Measurements from ENCODE around the gene MYH7.

Gene MYH7

DNA sequence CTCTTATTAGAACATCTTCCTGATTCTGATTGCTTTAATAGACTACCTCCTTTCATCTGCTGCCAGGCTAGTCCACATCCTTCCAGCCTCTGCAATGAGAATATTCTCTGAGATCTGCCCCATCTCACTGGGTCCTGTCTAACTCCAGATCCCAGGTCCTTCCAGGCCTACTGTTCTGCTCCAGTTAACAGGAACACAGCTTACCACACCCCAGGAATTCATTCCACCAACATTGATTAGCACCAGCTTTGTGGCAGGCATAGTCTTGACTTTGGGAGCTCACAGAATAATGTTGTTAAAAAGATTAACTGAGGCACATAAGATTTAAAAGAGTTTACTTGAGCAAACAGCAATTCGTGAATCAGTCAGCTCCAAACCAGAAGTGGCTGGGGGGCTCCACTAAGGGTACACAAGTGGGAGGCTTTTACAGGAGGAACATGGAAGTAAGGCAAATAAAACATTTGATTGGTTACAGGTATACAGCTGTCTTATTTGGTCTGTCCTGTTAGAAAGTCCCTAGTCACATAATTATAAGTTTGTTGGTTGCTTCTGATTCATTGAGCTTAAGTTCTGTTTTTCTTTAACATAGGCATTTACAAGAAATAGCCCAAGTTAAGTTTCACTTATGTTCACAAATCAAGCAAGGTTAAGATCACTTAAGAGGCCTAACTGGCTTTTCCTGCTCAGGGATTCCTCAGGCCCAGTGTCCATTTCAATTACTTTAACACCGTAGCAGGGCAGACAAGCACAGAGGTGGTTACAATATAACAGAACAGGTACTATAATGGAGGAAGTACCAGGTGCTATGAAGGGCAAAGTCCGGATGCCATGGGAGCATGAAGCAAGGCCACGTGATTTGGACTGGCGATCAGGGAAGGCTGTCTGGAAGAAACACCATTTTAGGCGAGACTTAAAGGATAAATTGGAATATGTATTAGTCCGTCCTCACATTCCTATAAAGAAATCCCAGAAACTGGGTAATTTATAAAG lies 12.2 kb upstream of the MYH7 start:
- no peak for DNase-seq

DNA sequence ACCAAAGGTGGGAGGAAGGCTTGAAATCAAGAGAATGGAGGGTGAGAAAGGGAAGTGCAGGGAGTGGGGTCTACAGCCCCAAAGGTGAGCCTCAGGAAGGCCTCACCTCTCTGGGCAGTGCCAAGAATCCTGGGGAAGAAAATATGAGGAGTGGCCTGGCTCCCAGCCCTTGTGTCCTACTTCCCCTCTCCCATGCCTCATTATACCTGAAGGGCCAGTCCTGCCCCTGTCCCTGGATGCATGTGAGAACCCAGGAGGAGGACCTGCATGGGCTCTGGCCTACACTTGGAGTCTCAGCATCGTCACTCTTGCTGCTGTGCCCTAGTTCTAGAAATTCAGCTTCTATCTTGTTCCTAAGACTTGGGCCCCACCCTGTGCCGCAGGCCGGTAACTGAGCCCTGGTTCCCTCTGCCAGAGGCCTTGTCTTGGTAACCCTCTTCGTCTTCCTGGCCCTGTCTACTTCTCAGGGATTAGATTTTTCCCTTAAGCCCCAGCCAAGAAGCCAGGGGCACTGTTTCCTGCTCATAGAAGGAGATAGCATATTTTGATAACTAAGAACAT lies 10.9 kb upstream of the MYH7 start:
- DNase-seq = no peak

DNA sequence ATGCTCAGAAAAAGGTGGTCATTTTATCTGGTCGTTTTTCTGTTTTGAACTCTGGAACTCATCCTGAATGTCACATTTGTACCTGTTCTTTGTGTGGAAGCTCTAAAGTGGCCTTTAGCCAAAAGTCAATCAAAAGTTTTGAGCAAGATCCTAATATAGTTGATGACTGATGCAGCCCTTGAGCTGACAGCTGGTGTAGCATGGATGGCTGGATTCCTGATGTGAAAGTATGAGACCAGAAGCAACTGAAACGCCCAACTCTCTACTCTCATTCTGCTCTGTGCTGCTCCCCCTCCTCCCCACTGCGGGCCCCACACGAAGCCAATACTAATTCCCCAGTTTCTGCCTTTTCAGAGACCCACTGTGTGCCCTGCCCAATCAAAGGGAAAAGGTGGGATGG lies 10.3 kb upstream of the MYH7 start:
- DNase-seq = no peak

DNA sequence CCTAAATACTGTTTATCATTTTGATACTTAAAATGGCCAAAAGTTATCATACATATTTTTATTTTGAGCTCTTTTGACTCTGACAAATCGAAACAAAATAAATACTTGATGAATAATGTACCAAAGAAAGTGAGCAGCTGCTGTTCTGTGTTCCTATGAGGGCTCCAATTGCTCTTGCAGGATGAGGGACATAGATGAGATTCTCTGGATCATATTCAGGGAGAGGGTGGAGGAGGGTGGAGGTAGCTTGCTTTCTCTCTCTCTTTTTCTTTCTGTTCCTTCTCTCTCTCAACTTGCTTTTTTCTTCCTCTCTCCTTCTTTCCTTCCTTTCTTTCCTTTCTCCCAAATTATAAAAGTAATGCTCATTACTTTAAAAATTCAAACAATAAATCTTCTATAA lies 8.9 kb upstream of the MYH7 start:
- DNase-seq = no peak

DNA sequence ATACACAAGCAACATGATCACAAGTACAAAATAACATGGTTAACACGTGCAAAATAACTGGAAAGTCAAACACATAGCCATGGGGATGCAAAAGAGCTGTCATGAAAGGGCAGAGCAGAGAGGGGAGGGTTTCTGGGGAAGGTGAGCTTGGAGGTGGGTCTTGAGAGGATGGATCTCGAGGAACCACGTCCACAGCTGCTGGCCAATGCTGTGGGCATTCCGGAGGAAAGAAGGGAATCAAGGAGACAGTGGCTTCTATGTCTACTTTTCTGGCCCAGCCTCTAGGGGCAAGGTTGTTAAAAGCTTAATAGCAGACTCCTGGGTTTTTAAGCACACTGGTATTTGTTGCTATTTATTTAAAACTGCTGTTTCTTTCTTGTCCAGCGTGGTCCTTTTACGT lies 8.4 kb upstream of the MYH7 start:
- DNase-seq = no peak

DNA sequence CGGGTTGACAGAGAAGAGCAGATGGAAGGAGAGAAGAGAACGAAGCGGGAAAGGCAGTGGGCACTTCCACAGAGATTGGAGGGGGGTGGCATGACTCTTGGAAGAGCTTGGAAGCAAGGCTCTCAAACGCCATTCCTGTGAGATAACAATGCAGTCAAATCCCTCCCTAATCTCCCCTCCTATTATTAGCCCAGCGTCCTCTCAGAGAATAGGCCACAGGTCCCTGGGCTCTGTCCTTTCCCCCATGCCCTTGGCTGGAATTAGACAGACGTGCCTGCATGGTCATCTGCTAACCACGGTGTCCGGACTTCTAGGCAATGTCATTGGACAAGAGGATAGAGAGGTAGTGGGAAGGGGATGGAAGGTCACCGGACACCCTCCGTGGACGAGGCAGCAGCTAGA lies 8.0 kb upstream of the MYH7 start:
- no peak for DNase-seq

DNA sequence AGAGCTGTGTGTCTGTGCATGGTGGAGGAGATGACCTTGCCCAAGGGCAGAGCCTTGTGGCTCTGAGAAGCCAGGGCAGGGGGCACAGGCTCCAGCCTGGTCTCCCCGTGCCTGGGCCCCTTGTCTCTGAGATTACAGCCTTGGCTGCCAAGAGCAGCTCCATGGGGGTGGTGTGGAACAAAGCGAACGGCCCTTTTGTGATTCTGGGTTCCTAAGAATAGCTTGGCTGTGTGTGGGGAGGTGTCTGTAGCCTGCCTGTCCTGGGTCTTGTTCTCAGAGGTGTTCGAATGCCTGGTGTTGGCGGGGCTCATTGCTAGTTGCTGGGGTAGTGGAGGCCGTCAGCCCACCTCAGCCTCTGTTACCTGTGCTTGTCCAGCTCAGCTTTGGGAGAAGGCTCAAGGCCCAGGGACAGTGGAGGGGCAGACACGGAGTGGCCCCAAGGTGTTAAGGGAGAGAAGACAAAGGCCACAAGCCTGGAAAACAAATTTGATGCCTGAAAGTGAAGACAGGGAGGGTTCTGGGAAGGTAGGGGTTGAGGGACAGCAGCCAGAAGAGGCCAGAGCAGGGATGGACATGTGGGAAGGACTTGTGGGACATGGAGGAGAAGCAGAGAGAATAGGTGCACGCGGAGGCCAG lies 7.4 kb upstream of the MYH7 start:
- no peak for DNase-seq

DNA sequence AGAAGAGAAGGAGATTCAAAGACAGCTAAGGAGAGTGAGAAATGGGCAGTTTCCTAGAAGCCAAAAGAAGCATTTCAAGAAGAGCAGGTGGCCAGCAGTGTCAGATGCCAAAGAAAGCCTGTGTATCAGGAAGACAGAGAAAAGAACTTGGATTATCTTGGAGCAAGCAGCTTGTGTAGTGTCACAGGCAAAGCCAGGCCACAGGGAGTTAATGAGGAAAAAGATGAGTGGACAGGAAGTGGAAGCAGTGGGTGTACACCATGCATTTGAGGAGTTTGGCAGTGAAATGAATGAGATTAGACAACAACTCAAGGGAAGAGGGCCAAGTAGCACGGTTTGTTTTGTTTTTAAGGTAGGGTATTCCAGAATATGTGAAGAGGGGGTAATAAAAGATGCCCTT lies 5.6 kb upstream of the MYH7 start:
- DNase-seq = no peak

DNA sequence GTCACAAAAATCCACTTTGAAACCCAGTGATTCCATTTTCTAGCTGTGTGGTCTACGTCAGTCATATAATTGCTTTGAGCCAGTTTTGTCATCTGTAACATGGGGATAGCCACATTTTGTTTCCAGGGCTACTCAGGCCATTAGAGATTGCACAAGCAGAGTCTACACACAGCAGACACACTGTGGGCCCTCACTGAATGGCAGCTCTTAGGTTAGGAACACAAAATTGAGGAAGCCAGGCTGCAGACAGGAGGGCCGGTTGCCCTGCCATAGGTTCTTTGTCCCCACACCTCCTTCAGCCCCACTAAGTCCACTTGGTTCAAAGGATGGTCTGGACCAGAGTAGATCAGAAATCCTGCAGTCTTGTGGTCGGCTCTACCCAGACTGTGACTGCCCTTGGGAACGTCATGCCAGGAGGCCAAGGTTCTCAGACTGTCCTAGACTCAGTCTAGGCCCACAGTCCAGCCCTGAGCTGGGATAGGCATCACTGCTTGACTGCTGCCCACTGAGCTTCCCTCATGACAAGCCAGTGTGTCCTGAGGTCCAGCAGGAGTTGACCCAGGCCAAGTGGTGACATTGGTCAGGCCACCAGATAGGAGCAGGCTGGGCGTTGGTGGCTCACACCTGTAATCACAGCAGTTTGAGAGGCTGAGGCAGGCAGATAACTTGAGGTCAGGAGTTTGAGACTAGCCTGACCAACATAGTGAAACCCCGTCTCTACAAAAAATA lies 3.8 kb upstream of the MYH7 start:
- DNase-seq = no peak

DNA sequence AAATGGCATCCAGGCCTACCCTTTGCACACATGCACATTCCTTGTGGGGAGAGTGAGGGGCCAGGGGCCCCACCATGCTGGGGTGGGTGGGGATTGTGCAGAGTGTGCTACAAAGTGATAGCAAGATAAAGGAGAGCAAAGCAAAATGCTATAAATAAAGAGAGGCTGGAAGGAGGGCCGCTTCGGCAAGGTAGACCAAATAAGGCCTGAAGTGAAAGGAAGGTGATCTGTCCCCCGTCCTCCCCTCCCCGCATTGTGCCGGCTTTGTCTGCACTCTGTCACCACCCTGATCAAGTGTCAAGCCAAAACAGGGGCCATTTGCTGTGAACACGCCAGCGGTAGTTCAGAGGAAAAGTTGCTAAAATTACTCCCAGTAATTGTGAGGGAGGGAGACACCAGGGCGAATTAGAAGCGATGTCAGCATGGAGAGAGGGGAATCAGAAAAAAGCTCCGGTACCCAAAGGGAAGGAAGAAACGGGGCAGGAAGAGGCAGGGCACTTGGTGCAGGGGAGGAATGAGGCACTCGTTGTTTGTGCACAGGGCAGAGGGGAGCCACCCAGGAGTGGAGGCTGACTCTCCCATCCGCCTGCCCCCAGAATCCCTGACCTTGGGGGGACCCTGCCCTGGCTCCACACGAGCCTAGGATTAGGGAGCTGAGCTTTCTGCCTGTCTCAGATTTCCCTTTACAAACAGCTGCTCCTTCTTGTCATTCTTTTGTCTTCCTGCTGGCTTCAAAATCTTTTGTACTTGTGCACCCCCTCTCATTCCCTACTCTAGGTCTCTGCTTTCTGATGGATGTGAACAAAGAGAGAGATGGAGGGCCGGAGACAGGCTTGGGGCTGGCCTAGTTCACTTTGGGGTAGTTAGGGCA lies 2.9 kb upstream of the MYH7 start:
- DNase-seq = no peak

DNA sequence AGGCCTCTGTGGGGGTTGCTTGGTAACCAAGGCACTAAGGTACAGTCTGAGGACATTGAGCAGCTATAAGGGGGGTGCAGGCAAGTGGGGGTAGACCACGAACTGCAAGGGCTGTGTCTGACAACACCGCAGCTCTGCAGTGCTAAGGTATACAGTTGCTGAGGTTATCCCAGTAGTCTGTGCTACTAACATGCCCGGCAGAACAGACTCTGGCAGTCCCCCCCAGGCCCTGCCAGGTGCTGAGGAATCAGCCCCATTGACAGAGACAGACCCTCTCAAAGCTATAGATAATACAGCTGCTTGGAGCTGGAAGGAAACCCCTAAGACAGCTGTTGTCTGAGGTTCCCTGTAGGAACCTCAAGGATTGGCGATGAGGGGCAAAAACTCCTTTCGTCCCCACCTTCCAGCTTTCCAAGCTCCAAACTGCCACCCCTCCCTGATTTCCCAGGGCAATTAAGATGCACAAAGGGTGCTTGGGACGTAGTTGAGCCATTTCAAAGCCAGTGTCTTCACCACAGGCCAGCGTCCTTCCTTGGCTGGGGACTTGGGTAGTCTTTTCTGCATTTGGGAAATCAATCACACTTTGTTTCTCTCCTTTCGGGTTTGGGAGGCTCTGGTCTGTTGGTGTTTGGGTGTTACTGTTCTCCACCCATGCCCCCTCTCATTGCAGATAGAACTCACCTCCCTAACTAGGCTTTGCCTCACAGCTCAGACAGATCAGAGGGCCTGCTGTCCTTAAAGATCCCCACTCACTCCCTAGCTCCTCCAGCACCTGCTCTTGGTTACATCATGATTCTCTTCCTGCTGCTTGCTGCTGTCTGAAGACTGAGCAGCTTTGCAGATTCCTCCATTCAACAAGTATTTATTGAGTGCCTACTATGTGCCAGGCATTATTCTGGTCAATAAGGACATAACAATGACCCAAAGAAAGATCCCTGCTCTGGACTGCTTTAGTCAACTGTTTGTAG lies 2.0 kb upstream of the MYH7 start:
- no peak for DNase-seq

DNA sequence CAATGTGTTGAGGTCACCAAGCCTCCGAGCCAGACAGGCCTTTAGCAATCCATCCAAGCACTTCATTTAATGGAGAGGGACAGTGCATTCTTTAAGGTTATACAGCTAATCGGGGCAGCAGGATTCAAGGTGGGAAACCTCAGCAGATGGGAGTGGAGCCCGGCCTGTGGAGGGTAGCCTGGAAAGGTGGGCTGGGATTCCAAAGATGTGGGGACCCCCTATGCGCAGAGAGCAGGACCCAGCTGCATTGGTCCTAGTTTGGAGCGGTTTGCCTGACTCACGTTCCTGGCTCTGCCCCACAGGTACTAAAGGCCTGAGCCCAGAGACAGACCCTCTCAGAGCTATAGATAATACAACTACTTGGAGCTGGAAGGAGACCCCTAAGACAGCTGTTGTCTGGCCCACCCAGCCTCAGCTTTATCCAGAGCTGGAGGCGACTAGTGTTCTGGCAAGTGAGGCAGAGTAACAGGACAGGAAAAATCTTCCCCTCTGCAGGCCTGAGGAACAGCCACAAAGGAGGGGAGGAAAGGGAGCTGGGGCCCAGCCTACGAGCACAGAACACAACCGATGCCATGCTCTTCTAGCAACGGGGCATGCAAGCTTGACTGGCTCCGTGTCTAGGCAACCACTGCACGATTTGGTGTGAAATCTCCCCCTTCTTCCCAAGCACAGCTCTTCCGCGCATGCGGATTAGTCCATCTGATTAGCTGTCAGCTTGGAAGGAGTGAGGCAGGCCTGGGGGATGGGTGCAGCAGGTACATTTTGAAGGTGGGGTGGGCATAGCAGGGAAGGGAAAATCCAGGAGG lies 1.1 kb upstream of the MYH7 start:
- no peak for DNase-seq

DNA sequence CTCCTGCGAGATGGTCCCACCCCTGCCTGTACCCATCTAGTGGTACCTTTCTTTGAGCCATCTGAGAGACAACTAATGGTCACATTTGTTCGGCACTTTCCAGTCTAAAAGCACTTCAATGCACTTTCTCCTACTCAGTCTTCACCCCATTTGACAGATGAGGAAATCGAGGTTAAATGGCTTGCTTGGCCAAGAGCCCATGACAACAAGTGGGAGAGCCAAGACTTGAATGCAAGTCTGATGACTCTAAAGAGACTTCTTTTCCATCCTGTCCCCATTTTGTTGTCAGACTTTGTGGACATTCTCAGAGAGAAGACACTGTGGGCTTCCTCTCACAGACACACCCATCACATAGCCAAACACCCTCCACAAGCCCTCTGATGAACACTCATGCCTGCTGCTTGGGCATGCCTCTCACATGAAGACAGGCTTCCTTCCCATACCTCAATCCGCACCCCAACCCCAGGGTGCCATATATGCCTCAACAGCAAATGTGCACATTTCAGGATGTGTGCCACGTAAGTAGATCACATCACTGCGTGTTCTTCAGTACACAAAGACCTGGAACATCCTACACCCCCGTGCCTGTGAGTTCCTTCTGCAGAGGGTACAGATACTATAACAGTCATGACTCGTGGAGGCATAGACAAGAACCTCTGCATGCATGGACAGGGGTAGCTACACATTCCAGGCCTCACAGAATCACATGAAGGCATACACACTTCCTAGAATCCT lies 805 bp downstream of the MYH7 start:
- DNase-seq = no peak

DNA sequence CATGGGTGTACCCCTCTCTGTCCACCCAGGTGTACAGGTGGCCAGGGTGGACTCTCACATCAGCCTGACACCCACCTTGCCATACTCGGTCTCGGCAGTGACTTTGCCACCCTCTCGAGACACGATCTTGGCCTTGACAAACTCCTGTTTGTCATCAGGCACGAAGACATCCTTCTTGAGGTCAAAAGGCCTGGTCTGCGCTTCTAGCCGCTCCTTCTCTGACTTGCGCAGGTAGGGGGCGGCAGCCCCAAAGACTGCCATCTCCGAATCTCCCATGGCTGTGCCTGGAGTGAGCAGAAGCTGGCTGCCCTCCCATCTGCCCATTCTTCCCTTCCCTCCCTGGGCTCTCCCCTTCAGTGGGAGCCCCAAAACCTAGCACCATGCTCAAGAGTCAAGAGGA lies 2.0 kb downstream of the MYH7 start:
- no peak for DNase-seq

DNA sequence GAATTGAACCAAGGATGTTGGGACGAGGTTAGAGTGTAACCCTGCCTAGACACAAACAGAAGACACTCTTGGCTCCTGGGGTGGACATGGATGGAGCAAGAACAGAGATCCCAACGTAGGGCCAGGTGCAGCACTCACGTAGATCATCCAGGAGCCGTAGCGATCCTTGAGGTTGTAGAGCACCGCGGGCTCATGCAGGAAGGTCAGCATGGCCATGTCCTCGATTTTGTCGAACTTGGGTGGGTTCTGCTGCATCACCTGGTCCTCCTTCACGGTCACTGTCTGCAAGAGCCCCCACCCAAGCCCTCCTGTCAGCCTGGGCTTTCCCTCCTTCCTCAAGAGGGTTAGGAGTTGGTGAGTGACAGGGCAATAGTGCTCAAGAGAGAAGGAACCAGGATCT lies 2.5 kb downstream of the MYH7 start:
- no peak for DNase-seq

DNA sequence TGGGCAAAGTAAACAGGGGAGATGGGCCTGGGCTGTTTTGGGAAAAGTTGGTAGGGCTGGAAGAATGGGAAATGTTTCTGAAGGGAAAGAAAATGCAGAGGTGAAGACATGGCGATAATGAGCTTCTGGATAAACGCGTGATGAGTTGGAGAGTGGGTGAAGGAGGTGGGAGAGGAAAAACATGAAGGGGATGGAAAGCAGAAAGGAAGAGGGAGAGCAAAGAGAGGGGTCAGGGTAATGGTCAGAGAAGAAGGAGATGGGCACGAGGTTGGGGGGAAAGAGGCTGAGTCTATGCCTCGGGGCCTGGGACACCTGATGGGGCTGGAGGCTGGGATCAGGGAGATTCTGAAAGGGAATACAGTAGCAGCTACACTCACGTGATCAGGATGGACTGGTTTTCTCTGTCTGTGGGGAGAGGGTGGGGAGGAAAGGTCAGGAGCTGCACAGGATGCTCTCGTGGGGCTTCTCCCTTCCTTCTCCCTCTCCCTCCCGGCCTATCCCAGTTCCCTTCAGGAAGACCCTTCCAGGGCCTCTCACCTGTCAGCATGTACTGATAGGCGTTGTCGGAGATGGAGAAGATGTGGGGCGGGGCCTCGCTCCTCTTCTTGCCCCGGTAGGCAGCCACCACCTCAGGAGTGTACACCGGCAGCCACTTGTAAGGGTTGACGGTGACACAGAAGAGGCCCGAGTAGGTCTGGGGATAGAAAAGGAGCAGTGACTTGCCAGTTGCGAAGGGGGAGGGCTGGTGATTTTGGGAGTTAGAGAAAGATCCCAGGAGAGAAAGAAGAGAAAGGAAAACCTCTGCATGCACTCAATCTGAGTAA lies 3.1 kb downstream of the MYH7 start:
- no peak for DNase-seq

DNA sequence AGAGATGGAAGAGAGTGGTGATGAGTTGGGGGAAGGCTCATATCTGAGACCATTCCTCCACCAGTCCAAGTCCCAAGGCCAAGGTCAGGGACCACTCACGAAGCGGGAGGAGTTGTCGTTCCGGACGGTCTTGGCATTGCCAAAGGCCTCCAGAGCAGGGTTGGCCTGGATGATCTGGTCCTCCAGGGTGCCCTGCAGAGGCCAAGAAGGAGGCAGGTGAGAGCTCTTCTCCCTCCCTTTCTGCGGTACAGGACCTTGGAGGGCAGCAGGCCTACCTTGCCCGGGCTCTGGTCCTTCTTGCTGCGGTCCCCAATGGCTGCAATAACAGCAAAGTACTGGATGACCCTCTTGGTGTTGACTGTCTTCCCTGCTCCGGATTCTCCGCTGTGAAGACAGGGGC lies 4.0 kb downstream of the MYH7 start:
- no peak for DNase-seq

DNA sequence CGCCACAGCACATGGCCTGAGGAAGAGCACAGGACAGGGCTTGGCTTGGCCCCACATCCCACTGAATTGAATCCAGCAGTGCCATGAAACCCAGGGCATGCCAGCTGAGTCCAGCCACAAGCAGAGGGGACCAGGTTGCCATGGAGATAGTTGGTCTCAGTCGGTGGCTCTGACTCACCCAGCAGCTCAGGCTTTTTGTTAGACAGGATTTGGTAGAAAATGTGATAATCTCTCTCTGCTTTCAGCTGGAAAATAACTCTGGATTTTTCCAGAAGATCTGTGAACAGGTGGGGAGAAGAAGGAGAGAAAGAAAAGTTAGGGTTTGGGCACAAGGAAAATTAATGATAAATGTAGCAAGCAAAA lies 4.8 kb downstream of the MYH7 start:
- no peak for DNase-seq
